HL-60 (cell line): ENCODE results near the gene RNMT.
"Not testable (repeated sequence)": the region's sequence is repeated elsewhere in the genome, so short reads cannot be mapped to it uniquely, and the experiment has no call there.

Source experiments
- DNase-seq, 2 experiments: peaks; one replicate each; pipeline ENCODE4 v3.0.0-alpha.2; 2010 to 2020; ENCODE audit warnings: low read depth in 1 of 2, low spot score in 1 of 2
- H3K27ac ChIP-seq: fragments of 250-450 bp; sonication (Bioruptor Pico); replicated peaks from 2 replicates; pipeline ENCODE4 v1.5.1; 2020; ENCODE audit warnings: mild to moderate bottlenecking, moderate library complexity
- H3K27me3 ChIP-seq: fragments of 250-450 bp; sonication (Bioruptor Pico); 2 replicates; pipeline ENCODE4 v1.5.1; 2021; ENCODE audit warnings: mild to moderate bottlenecking, moderate library complexity; ENCODE audit not compliant: insufficient read depth, poor library complexity, severe bottlenecking
- H3K4me3 ChIP-seq: replicated peaks from 2 replicates; pipeline ENCODE4 v1.5.1; 2011; ENCODE audit warnings: mild to moderate bottlenecking, control low read depth, low read length; ENCODE audit not compliant: insufficient read depth
- CTCF ChIP-seq: IDR thresholded peaks from one replicate; pipeline ENCODE4 v1.5.1; 2011; ENCODE audit warnings: low read length, control low read depth, inconsistent platforms; ENCODE audit not compliant: insufficient read depth
- GABPA ChIP-seq: IDR thresholded peaks from 2 replicates; pipeline ENCODE4 v1.6.1; 2012; ENCODE audit warnings: low read depth
- POLR2AphosphoS5 ChIP-seq: IDR thresholded peaks from 2 replicates; pipeline ENCODE4 v1.6.1; 2012; ENCODE audit warnings: low read depth
- REST ChIP-seq: IDR thresholded peaks from 2 replicates; pipeline ENCODE4 v1.6.1; 2012; ENCODE audit warnings: low read depth; ENCODE audit not compliant: insufficient replicate concordance
- SPI1 ChIP-seq: IDR thresholded peaks from 2 replicates; pipeline ENCODE4 v1.6.1; 2012; ENCODE audit warnings: low read depth, mild to moderate bottlenecking, borderline replicate concordance

Gene RNMT

GRCh38 chr18:13735681-13736080 is 9.2 kb downstream of the RNMT start:
- no peak overlapping the region for H3K27ac ChIP-seq
- no peak overlapping the region for H3K4me3 ChIP-seq
- no peak for TF ChIP-seq GABPA
- no peak for TF ChIP-seq SPI1
- no peak for TF ChIP-seq CTCF
- TF ChIP-seq REST: no peak
- no peak for TF ChIP-seq POLR2AphosphoS5
- H3K27me3 ChIP-seq: no peaks in the 10 kb centered on the region
- no peak for DNase-seq

DNA sequence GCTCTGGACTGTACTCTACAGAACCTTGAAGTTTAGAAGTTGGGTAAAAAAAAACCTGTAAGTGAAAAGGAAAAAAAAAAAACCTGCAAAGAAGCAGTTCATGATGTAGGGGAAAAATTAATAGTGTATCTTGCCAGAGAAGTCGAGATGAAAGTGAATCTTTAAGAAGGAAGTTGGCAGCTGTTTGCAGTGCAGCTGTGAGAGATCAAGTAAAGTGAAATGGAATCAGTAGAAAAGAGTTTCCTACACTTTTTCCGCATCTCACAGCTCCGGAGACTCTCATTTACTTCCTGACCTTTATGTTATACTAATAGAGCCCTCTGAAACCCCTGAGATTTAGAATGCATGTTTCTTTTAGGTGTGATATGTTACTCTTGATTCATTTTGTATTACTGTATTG is 19.2 kb downstream of the RNMT start:
- no peak for TF ChIP-seq SPI1
- no peak for TF ChIP-seq GABPA
- no peak for TF ChIP-seq CTCF
- no peak for TF ChIP-seq REST
- no peak for TF ChIP-seq POLR2AphosphoS5
- no peak for DNase-seq
- Histone ChIP-seq H3K4me3 (no peak overlapping the region), H3K27ac (no peak overlapping the region), H3K27me3 (no peaks in the 10 kb centered on the region)

DNA sequence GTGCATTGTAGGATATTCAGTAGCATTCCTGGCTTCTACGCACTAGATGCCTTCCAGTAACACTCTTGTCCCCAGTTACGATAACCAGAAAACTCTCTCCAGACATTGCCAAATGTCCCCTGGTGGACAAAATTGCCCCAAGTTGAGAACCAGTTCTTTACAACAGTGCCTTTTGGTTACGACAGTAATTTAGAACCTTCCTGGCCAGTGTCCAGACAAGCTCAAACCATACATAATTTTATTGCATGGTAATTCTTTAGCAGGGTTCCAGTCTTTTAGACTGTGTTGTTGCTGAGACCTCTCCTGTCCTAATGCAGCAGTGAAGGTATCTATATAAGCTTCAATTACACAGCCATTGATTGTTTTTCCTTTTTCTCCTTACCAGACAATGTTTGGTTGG is 20.2 kb downstream of the RNMT start:
- Histone ChIP-seq H3K27ac (no peak overlapping the region), H3K4me3 (no peak overlapping the region), H3K27me3 (no peaks in the 10 kb centered on the region)
- no peak for TF ChIP-seq CTCF
- no peak for TF ChIP-seq GABPA
- no peak for TF ChIP-seq SPI1
- TF ChIP-seq POLR2AphosphoS5: no peak
- no peak for TF ChIP-seq REST
- no peak for DNase-seq

- H3K4me3 ChIP-seq, H3K27ac ChIP-seq, DNase-seq, H3K27me3 ChIP-seq: not testable (repeated sequence)
Observed at GRCh38 chr18:13751599-13751998, 25.1 kb downstream of the RNMT start.
